MM.1S (cell line): ENCODE data around the gene YAF2.

Source experiments
- DNase-seq: peaks from one replicate; pipeline ENCODE4 v3.0.0-alpha.2; 2015
- H2AFZ ChIP-seq: fragments of 300-600 bp; sonication (generic); 2 replicates; pipeline ENCODE4 v1.6.0; 2016; ENCODE audit warnings: antibody characterized with exemption, low read length
- H3F3A ChIP-seq: fragments of 300-600 bp; sonication (generic); 2 replicates; pipeline ENCODE4 v1.6.1; 2016; ENCODE audit warnings: mild to moderate bottlenecking, antibody characterized with exemption, low read length, moderate library complexity, mixed read lengths; ENCODE audit not compliant: insufficient read depth
- H3K27ac ChIP-seq: fragments of 300-600 bp; sonication (generic); 2 replicates; pipeline ENCODE4 v1.5.1; 2016; ENCODE audit warnings: mild to moderate bottlenecking, low read length
- H3K27me3 ChIP-seq: fragments of 300-600 bp; sonication (generic); replicated peaks from 2 replicates; pipeline ENCODE4 v1.6.0; 2016; ENCODE audit warnings: low read length; ENCODE audit not compliant: insufficient read depth
- H3K36me3 ChIP-seq: fragments of 300-600 bp; sonication (generic); replicated peaks from 2 replicates; pipeline ENCODE4 v1.6.1; 2016; ENCODE audit warnings: mild to moderate bottlenecking, low read length, mixed read lengths; ENCODE audit not compliant: insufficient read depth
- H3K4me1 ChIP-seq: fragments of 300-600 bp; sonication (generic); 2 replicates; pipeline ENCODE4 v1.6.1; 2016; ENCODE audit warnings: low read length, mixed read lengths
- H3K4me2 ChIP-seq: fragments of 300-600 bp; sonication (generic); 2 replicates; pipeline ENCODE4 v1.6.0; 2016; ENCODE audit warnings: low read depth, low read length
- H3K4me3 ChIP-seq: fragments of 300-600 bp; sonication (generic); 2 replicates; pipeline ENCODE4 v1.5.1; 2016; ENCODE audit warnings: low read length, mixed read lengths
- H3K79me2 ChIP-seq: fragments of 300-600 bp; sonication (generic); 2 replicates; pipeline ENCODE4 v1.6.1; 2016; ENCODE audit warnings: mixed run types, low read length, mixed read lengths
- H3K9ac ChIP-seq: fragments of 300-600 bp; sonication (generic); 2 replicates; pipeline ENCODE4 v1.6.1; 2016; ENCODE audit warnings: low read length, mixed read lengths
- H3K9me2 ChIP-seq: fragments of 300-600 bp; sonication (generic); replicated peaks from 2 replicates; pipeline ENCODE4 v1.6.1; 2016; ENCODE audit warnings: mild to moderate bottlenecking, low read length, mixed read lengths; ENCODE audit not compliant: insufficient read depth
- H3K9me3 ChIP-seq: fragments of 300-600 bp; sonication (generic); replicated peaks from 2 replicates; pipeline ENCODE4 v1.6.1; 2016; ENCODE audit warnings: mild to moderate bottlenecking, low read length, mixed read lengths; ENCODE audit not compliant: insufficient read depth
- H4K20me1 ChIP-seq: fragments of 300-600 bp; sonication (generic); 2 replicates; pipeline ENCODE4 v1.6.1; 2016; ENCODE audit warnings: mild to moderate bottlenecking, low read length, moderate library complexity, mixed read lengths; ENCODE audit not compliant: insufficient read depth
- EZH2 ChIP-seq: fragments of 300-600 bp; sonication (generic); optimal IDR thresholded peaks from 2 replicates; pipeline ENCODE3; 2017; ENCODE audit warnings: low read depth, mild to moderate bottlenecking, antibody characterized with exemption, low read length, mixed read lengths
- EZH2phosphoT487 ChIP-seq: fragments of 300-600 bp; sonication (generic); IDR thresholded peaks from 2 replicates; pipeline ENCODE4 v1.6.1; 2018; ENCODE audit warnings: antibody characterized with exemption, low read length
- TF ChIP-seq, protein P1 (sequence below): fragments of 300-600 bp; sonication (generic); IDR thresholded peaks from 2 replicates; pipeline ENCODE4 v1.5.1; 2016; ENCODE audit warnings: antibody characterized with exemption, low read length, mixed read lengths

The YAF2 gene

DNA sequence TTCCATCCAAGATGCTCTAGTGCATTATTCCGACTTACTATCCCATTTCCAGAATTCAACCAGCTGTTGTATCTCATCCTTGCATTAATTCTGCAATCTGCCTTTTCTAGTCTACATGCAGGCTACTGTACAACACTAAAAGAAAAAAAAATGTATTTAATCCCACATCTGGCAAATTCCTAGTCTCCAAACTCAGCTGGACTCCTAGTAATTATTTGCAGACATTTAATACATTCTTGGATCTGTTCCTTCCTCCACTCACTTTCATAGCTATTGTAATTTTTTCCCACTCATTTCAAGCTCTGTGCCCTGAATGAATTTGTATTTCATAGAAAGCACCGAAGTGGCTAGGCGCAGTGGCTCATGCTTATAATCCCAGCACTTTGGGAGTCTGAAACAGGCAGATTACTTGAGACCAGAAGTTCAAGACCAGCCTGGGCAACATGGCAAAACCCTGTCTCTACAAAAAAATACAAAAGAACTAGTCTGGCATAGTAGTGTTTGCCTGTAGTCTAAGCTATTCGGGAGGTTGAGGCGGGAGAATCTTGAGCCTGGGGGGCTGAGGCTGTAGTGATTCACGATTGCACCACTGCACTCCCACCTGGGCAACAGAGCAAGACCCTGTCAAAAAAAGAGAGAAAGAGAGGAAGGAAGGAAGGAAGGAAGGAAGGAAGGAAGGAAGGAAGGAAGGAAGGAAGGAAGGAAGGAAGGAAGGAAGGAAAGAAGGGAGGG lies 39.5 kb upstream of the YAF2 start:
- Histone ChIP-seq H3K27ac (no peak overlapping the region), H3K9ac (no peak overlapping the region), H3F3A (no peaks in the 10 kb centered on the region)

DNA sequence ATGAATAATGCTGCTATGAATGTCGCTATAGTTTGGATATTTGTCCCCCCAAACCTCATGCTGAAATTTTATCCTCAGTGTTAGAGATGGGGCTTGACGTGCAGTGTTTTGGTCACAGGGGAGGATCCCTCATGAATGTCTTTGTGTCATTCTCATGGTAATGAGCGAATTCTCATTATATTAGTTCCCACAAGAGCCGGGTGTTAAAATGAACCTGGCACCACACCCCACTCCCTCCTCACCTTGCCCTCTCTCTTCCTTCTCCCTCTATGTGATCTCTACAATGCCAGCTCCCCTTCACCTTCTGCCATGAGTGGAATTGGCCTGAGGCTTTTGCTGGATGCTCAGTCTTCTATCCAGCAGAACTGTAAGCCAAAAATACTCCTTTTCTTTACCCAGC lies 37.5 kb upstream of the YAF2 start:
- no peak overlapping the region for H3K4me2 ChIP-seq
- no peaks in the 10 kb centered on the region for H3K36me3 ChIP-seq
- no peaks in the 10 kb centered on the region for H3K4me1 ChIP-seq
- H3F3A ChIP-seq: no peaks in the 10 kb centered on the region
- no peaks in the 10 kb centered on the region for H3K9me2 ChIP-seq
- H3K27ac ChIP-seq: no peak overlapping the region
- no peak overlapping the region for H3K9ac ChIP-seq
- no peaks in the 10 kb centered on the region for H4K20me1 ChIP-seq
- no peak for TF ChIP-seq EZH2
- TF ChIP-seq EZH2phosphoT487: no peak
- TF ChIP-seq, protein P1, sequence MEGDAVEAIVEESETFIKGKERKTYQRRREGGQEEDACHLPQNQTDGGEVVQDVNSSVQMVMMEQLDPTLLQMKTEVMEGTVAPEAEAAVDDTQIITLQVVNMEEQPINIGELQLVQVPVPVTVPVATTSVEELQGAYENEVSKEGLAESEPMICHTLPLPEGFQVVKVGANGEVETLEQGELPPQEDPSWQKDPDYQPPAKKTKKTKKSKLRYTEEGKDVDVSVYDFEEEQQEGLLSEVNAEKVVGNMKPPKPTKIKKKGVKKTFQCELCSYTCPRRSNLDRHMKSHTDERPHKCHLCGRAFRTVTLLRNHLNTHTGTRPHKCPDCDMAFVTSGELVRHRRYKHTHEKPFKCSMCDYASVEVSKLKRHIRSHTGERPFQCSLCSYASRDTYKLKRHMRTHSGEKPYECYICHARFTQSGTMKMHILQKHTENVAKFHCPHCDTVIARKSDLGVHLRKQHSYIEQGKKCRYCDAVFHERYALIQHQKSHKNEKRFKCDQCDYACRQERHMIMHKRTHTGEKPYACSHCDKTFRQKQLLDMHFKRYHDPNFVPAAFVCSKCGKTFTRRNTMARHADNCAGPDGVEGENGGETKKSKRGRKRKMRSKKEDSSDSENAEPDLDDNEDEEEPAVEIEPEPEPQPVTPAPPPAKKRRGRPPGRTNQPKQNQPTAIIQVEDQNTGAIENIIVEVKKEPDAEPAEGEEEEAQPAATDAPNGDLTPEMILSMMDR: no peak
- H3K9me3 ChIP-seq: no peaks in the 10 kb centered on the region
- no peak overlapping the region for H3K4me3 ChIP-seq
- H3K27me3 ChIP-seq: no peaks in the 10 kb centered on the region
- no peak overlapping the region for H2AFZ ChIP-seq
- DNase-seq: no peak
- H3K79me2 ChIP-seq: no peaks in the 10 kb centered on the region

More for the DNA sequence above, 39.5 kb upstream of the YAF2 start:
- Histone ChIP-seq H3K79me2 (no peaks in the 10 kb centered on the region), H3K27me3 (no peaks in the 10 kb centered on the region), H4K20me1 (no peaks in the 10 kb centered on the region), H2AFZ (no peak overlapping the region), H3K4me1 (no peaks in the 10 kb centered on the region), H3K9me3 (no peaks in the 10 kb centered on the region), H3K36me3 (no peaks in the 10 kb centered on the region), H3K4me2 (no peak overlapping the region), H3K9me2 (no peaks in the 10 kb centered on the region), H3K4me3 (no peak overlapping the region)
- DNase-seq: no peak
- TF ChIP-seq, protein P1: no peak
- TF ChIP-seq EZH2phosphoT487 (no peak), EZH2 (no peak)

DNA sequence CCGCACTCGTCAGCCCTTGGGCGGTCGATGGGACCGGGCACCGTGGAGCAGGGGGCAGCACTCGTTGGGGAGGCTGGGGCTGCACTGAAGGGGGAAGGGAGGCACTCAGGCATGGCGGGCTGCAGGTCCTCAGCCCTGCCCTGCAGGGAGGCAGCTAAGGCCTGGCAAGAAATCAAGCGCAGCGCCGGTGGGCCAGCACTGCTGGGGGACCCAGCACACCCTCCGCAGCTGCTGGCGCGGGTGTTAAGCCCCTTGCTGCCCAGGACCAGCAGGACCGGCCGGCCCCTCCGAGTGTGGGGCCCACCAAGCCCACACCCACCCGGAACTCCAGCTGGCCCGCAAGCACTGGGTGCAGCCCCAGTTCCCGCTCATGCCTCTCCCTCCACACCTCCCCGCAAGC lies 35.7 kb upstream of the YAF2 start:
- Histone ChIP-seq H3K4me1 (no peaks in the 10 kb centered on the region), H4K20me1 (no peaks in the 10 kb centered on the region), H3K27me3 (no peaks in the 10 kb centered on the region), H3K9me3 (no peaks in the 10 kb centered on the region), H3K79me2 (no peaks in the 10 kb centered on the region), H3F3A (no peaks in the 10 kb centered on the region), H3K36me3 (no peaks in the 10 kb centered on the region), H3K9ac (no peak overlapping the region), H3K4me3 (no peak overlapping the region), H3K27ac (no peak overlapping the region), H3K9me2 (no peaks in the 10 kb centered on the region), H2AFZ (no peak overlapping the region), H3K4me2 (no peak overlapping the region)
- DNase-seq: no peak
- no peak for TF ChIP-seq EZH2phosphoT487
- TF ChIP-seq, protein P1: no peak
- no peak for TF ChIP-seq EZH2
